GM19351 (cell line): ENCODE measurements around the gene ITM2B.
"Not testable (repeated sequence)": the region's sequence is repeated elsewhere in the genome, so short reads cannot be mapped to it uniquely, and the experiment has no call there.

Experiments
- ATAC-seq: cut with Tn5 transposase; IDR thresholded peaks from one replicate; pipeline ENCODE4 v1.9.1; 2021; ENCODE audit warnings: mild to moderate bottlenecking, moderate library complexity; ENCODE audit not compliant: unreplicated experiment

ITM2B gene

GRCh38 chr13:48222358-48223301 is 10.4 kb upstream of the ITM2B start:
- no peak for ATAC-seq

DNA sequence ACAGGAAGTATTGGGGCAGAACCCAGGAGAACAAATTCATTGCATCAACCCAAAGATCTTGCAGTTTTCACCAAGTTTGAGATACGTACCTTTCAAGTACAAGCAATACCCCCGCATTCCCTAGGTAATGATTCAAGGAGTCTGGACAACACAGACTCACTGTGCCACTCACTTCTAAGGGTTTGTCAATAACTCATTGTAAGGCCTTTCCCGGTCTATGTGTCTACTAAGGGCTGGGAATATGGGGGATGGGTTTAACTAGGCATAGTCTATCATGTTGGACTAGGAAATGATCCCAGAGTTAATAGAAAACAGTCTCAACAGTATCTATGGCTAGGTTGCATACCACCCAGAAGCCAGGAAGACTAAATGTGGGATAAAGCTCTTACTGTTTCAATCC is 8.3 kb upstream of the ITM2B start:
- no peak for ATAC-seq

DNA sequence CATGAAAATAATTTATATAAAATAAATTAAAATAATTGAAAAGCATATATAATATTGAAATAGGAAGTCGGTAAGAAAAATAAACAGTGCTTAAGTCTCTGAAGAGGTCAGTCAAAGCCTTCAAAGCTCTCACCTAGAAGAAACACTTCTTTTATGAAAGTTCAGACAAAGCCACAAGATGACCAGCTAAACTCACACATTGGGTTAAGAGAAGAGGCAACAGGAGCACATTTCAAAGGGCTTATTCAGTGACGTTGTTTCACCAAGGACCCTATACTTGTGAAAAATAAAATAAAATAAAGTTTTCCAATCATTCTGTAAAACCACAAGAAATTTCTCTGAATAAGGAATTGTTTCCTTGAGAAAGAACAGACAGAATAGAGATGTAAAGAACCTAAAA is 2.5 kb upstream of the ITM2B start:
- no peak for ATAC-seq

DNA sequence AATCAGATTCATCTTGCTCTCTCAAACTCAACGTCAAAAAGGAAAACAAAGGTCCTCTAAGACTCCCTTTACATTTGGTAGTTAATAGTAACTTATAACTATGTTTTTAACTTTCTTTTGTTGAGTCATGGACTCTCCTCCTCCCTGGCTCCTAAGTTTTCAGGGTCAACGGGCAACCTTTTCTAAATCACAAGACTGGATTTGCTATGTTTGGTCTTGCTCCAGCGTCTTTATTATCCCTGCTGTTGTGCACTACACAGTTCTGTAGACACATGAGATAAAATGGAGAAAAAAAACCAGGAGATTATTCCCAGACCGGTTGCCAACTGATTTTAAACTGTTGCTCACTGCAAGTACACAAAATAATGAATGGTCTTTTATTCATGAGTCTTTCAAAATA is 1.9 kb upstream of the ITM2B start:
- no peak for ATAC-seq

GRCh38 chr13:48231933-48232332 is 1.1 kb upstream of the ITM2B start:
- no peak for ATAC-seq

DNA sequence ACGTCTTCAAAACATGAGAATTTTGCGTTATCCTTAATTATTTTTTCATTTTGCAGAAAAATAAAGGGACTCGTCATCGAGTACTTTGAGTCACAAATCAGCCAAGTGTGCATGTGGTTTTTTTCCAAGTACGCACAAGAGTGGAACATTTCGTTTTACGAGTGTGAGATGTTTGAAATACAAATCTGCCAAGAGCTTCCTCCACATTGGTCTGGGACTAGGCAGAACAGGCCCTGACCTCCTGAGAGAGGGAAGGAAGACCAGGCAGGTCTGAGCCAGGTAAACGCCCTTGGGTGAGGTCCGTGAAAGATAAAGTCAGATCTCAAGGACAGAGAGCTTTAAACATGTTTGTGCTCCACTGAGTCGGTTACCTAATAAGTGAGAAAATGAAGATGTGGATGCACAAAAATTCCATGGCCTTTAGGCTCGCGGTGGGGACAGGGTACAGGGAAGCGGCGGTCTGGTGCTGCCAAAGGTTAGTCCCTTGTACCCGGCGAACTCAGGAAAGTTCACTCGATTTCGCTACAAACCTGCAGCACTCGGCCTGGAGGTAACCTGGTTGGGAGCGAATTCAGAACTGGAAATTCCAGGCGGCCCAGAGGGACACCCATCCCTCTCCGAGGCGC is 473 bp upstream of the ITM2B start:
- ATAC-seq = peak; percentile 6

DNA sequence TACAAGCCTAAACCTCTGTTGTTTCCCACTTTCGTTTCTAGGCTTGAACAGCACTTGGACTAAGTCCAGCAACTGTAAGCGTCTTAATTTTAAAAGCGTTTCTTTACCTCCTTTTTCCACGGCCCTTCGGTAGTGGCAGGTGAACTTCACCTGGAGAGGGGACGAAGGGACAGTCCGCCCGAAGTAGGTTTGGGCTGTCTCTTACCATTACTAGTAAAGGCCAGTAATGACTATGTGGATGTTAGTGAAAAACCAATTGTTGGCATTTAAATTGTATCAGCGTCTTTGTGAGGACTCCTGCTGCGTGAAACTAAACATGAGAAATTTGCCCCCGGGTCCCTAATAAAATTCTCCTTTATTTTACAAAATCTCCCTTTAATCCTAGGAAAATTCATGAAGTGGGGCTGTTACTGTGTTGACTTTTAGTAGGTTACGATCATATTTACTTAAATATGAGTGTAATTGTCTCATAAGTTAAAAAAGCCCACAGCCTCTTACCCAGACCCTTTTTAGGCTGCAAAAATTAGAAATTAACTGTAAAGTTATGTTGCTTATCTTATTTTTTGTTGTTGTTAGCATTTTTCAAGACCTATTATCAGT is 983 bp downstream of the ITM2B start:
- peak; percentile 4 for ATAC-seq

DNA sequence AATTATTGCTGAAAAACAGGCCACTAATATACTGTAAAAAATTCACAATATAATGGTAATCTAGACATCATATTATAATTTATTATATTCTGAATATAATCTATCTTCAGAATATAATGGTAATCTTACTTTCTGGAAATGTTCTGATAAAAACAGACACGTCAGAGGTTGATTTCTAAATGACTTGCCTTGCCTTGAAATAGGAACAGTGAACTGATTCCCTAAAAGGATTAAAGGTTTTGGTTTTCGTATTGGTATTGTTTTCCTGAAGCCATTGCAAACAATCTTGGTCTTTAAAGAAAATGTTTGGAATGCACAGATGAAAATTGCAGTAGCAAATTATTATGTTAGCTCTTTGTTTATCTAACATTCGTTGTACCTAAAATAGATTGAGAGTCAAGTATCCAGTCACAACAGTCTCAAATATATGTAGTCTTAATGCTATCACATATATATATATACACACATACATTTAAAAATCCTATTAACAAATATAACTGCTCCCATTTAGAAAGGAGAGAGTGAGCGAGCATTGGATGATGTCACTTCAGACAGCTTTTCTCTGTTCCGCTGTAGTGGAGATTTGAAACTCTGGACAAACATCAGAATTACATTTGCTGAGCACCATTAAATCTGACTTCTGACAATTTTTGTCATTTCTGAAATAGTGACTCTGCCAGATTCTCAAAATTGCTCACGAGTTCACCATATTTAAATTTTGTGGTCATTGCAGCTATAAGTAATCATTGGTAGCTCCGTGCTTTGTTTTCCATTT is 1.7 kb downstream of the ITM2B start:
- peak; percentile 58 for ATAC-seq

DNA sequence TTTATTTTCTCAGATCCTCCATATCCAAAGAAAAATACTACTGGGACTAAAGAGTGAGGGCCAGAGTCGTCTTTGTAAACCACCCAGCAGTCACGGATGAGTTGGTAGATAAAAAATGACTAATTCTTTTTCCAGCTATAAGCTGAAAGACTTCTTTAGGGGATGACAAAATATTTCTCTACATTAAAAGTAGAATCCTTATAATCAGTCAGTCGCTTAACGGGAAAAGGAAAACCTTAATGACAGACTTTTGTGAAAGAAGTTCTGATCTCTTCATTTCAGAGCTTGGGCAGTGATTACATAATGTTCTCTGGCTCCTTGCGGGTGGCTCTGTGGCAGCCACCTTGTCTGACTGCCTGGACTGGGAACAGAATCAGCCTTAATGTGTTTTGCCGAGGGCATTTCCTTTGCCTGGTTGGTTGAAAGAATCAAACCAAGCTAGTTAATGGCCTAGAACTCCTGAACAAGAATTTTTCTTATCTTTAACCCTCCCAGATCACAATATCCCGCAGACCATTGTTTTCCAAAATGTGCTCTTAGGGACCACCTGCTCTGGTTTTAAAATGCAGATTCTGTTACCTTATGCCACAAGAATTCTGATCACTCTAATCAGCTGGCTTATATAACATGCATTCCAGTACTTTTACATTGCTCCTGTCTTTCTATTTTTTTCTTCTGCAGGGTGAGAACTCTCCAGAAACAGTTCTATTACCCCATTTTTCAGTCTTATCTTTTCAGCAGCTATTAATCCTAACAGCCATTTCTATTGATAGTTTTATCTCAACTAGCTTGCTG is 2.5 kb downstream of the ITM2B start:
- no peak for ATAC-seq

DNA sequence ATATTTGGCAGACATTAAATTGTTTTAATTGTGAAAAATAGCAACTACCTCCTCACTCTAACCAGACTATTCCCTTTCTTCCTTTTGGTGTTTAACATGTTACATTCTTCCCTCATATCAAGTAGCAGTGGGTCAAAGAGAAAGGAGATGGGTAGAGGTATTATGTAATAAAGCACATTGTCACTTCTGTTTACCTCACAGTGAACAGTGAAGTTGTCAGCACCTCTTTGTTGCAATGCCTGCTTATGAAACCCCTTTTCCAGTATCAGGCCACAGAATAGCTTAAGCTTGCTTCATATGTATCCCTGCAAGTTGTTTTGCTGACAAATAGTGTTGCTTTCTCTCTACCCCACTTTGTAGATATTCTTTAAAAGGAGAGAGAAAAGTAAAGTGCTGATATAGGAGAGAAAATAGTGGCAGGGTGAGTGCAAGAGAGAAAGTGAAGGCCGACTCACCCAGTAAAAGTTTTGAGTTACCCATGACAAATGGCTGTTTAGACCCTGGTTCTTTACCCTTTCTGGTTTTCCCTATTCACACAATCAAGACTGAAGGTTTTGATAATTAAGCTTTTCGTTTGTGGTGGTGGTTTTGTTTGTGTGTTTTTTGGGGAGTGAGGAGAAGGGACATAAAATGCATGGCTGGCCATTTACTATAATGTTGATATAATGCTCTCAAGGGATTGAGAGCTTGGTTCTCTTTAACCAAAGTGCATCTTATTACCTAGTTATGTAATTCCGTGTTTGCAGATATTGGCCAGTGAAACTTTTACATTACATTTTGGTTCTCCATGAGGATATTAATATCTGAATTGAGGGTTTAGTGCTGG is 3.7 kb downstream of the ITM2B start:
- ATAC-seq = no peak

GRCh38 chr13:48239369-48239768 is 6.4 kb downstream of the ITM2B start:
- not testable (repeated sequence) for ATAC-seq

DNA sequence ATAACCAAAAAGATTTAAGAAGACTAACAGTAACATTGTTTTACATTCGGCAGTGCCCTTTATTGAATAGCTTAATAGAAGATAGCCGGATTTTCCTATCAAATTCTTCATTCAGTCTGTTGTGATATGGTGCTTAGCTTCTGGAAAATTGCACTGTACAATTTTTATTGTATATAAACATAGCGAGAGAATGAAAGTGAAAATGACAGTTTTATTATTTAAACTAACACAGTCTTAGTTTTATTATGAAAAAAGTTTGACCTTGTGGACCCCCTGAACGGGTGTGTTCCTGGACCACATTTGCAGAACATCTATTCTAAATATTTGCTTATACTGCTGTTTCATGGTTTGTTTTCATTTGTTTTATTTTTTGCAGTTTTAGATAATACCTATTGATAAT is 8.6 kb downstream of the ITM2B start:
- no peak for ATAC-seq

DNA sequence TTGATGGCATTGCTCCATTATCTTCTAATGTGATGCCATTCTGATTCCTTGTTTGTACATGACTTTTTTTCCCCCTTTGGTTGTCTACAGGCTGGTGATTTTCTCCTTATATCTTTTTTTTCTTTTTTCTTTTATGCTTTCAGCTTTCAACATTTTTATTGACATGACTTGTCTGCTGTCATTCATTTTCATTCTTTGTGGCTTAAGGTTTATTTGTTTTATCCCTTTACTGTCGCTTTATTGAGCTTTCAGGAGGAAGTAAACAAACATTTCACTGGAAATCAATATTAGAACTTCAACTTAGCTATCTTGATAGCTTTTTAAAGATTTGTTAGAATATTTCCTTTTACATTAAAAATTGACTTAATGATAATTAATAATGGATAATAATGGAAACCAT is 9.7 kb downstream of the ITM2B start:
- no peak for ATAC-seq

DNA sequence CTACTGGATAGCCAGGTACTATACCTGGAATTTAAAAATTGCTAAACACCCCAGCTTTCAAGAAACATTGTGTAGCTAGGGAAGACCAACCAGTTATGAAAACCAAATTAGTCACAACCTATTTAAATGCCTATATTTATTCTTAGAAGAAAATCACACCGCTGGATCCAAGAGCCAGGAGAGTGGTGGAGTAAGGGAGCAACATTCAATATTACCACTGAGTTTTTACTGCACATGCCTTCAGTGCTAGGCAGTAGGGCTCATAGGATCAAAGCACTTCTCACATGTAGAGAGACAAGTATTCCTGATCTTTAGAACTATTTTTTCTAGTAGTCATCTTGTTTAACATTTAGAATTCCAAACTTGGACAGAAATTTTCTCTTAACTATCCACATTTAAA is 11.2 kb downstream of the ITM2B start:
- ATAC-seq = no peak

DNA sequence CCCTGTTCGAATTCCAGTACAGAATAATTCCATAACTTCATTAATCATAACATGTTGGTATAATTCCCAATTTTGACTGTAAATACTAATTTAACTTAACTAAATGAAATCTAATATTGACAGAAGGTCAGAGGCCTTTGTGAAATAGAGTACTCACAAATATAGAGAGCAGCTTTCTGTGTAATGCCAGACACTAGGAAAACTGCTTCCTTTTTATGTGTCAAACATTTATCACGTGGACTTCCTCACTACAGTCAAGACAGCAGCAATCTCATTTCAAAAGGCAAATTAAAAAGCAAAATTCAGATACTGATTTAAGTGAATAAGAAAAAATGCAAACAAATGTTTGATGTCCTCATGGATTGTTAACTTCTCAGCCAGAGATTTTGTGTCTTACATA is 13.1 kb downstream of the ITM2B start:
- no peak for ATAC-seq

GRCh38 chr13:48249018-48249417 is 16.0 kb downstream of the ITM2B start:
- no peak for ATAC-seq

DNA sequence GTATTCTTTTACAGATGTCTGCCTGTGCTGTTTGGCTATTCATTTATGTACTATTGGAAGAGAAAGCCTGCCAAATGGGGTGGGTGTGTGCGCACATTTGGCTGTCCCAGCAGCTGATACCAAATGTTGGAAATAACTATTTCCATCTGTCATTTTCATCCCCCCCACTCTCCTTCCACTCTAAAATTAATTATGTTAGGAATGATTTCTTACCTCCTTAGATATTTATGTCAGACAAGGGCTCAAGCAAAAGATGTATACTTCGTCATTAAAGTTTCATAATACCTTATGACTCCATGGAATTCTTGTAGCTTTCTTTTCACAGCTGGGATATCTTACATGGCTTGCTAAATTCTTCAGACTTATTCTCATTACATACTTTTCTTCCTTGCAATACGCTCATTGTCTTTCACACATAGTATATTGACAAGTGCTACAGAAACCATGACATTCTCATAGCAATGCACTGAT is 18.6 kb downstream of the ITM2B start:
- no peak for ATAC-seq

- no peak for ATAC-seq
These were observed 19.2 kb downstream of the ITM2B start for GRCh38 chr13:48252176-48252575.

DNA sequence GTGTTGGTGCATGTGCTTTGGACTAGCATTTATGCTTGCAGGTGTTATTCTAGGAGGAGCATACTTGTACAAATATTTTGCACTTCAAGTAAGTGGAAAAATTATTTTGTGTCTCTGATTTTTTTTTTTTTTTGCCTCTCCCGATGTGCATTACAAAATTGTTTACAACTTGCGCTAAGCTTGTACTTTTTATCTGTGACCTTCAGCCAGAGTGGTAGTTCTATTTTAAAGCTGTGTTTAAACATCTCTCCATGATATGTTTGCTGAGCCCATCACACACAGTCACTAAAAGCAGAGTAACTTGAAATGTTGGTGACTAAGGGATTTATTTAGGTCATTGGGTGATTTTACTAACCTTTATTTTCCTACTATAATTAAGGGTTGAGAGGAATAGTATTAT is 20.8 kb downstream of the ITM2B start:
- ATAC-seq = no peak
